NCI-H2107 treated with DMSO at 0.1 percent for 48 hours (cell line): ENCODE results near the gene KIAA0825.

Source experiments
- DNase-seq: peaks from one replicate; lab custom pipeline; 2025; ENCODE audit not compliant: unreplicated experiment; lab: John Stamatoyannopoulos, UW

KIAA0825 gene

DNA sequence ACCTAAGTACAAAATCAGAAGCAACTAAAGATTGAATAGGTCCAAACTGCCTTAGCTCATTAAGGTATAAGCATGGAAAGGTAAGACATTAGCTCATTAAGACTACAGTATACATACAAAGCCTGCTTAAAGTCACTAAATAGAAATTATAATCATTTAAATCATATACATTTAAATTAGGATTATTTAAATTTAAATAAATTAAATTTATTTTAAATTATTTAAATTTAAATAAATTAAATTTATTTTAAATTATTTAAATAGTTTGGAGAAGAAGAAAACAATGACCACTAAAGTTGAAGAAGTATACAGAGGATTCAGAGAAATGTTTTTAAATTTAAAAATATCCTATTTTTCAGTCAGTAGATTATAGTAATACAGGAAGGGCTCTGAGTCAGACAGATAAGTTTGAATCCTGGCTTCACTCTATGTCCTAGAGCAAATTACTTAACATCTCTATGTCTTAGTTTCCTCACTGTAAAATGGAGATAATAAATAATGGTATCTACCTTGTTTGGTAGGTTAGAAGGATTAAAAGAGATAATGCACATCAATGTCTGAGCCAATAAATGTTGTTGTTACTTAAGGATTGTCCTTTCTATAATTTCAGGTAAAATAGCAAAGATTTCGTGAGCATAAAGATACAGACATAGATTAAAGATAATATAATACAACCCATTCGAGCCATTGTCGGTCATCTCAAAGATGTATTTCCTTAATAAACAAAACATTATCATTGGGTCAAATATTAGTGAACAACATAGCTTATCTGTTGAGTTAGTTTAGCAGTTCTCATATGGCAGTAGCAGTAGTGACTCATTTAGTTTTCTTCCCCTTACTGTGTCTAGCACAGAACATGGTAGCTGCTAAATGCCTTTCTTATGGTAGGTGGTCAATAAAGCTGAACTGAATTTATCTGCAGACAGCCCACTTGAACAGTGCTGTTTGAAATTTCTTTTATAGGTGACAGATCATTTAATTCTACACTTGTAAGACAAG is 100.6 kb downstream of the KIAA0825 start:
- DNase-seq: no peak

DNA sequence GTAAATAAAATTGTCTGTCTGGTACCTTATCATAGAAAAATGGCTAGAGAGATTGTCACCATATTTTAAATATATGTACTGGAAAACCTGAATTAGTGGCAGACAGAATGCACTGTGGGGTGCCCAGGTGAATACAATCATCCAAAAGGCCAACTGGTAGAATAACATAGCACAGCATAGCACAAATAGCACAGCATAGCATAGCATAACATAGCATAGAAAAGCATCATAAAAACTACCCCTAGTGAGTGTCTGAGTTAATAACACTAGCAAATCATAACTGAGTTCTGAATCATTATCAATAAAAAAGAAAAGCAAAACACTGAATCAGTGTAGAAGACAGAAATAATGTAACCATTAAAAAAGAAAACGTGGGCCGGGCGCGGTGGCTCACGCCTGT is 102.3 kb downstream of the KIAA0825 start:
- no peak for DNase-seq

DNA sequence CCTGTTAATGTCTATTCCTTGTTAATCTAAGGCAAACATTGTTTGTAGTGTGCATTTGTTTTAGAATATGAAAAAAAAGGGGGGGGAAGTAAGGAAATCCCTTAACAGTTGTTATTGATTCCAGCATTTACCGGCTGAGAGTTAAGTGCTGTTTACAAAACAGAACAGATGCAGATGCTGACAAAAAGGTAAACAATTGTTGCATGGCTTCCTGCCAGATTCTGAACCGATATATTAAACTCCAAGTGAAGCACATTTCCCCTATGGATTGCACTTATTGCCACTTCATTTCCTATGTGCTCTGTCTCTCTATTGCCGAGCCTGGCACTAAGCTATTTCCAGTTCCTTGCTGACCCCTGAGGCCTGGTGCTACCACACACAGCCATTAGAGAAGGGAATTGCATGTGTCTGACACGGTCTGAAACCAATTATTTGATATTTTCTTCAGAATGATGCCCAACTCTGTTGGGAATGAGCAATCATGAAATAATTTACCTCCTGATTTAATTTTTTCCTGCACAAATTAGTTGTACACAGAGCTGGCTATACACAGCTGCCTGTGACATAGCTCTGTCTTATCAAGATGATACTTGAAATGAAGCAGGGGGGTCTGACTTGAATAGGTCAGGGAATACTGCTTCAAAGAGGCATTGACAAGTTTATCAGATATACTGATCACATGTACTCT is 109.8 kb downstream of the KIAA0825 start:
- peak; percentile 4 for DNase-seq

DNA sequence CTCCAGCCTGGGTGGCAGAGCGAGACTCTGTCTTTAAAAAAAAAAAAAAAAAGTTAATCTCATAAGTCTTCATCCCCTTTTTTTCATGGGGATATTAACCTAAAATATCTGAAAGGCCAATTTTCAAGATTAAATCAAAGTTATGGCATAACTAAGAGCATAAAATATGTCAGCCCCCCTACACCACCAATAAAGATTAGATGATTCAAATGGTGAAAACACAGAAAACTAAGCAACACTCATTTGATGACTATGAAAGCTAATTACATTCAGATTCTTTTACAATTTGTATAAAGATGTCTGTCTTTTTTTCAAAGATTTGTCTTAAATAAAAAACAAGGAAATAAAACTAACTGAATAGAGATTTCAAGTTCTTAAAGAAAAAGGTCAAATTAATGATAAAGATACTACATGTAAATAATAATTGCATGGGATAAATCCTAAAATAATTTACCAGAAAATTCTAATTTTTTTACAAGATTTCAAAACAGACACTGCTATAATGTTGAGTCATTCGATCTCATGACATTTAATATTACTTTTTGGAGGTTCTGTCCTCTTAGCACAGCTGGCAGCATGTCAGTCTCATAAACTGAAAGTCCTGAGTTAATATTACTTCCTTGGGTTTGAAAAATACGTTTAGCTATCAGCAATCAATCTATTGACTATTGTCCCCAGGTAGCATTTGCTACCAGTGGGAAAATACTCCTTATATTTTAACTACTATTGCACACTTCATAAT is 112.9 kb downstream of the KIAA0825 start:
- no peak for DNase-seq

DNA sequence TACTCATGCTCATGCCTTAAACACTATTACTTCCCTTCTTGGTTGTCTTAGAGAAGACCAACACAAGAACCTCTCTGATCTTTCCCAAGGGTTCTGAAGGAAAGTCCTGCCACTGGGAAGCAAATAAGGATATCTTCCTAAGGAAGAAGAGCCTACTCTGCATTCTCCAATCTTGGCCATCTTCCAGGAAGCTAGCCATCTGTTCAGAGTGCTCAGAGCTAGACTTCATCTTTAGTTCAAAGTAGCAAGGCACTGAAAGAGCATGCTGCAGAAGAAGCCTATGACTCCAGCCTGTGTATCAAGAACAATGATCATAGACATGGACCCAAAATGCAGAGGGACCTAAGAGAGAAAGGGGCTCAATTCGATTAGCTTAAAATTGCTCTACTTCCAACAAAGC is 114.7 kb downstream of the KIAA0825 start:
- no peak for DNase-seq

DNA sequence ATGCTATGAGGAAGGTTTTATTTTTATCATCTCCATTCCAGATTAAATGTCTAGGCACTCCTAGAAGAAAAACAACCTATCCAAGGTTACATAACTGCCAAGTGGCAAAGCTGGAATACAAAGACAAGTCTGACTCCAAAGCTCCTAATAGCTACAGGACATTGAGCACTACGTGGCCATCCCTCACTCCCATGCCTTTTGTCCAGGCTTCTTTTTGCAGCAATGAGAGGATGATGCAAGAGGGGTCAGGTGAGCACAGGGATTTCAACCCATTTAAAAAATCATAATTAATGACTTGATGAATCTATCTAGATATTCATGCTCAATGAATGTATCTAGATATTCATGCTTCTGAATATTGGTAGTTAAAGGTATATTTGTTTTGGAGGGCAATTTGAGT is 117.0 kb downstream of the KIAA0825 start:
- DNase-seq: no peak

DNA sequence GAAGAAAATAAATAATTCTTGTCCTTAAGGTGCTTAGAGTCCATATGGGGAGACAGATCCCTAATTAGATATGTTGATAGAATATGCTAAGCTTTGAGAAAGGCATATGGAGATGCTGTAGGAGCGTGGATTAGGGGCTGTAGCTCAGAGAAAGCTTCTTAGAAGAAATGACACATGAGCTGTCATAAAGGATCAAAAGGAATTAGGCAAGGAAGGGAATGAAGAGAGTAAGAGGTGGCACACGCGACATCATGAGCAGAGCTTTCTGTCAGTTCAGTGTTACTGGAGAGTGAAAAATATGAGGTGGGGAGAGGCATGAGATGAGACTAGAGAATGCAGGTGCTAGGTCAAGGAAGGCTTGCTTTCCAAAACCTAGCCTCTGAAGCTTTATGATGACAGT is 118.6 kb downstream of the KIAA0825 start:
- no peak for DNase-seq

DNA sequence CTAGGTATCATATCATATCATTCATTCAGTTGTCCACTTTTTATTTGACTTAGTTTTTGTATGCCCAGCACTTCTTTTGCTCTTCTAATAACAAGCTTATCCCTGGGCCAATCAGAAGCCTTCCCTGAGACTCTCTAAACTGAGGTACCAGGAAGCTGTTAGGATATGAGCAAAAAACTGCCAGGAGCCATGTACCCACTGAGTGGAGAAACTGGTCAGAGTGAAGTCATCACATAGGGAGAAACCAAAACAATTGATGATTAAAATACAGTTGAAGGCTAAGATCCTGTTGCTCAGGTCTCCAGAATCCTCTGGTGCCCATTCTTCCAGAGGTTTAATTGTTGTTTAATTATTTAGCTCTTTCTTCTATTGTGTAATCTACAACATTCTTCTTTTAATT is 120.2 kb downstream of the KIAA0825 start:
- DNase-seq: no peak

DNA sequence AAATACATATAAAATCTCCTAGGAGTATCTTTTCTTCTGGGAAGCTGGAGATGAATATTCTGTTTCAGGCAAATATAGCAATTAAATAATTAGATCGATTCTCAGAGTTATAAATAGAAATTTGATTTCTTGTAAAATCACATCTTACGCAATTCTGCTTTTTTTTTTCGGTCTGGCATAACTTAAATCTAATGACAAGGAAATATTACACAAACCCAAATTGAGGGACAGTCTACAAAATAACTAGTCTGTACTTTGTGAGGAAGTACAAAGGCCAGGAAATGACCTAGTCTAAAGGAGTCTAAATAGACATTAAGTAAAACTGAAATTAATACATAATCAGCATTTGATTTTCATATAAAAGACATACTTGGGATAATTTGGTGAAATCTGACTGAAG is 133.3 kb downstream of the KIAA0825 start:
- DNase-seq: no peak

DNA sequence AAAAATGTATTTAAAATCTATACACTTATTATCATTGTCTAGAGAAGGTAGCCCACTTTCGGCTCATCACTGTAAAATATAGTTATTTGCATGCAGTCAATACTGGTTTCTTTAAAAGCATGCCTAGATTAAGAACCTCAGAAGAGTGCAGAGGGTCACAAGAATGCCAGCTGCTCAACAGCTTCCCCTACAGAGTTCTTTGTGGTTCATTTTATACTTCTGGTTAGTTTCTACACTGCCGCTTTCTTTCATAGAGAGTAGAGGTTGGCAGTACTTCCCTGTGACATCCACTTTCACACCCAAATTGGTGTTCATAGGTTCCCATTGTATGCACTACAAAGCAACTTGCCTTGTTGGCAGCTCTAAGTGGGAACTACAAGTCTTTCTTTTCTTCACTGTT is 137.3 kb downstream of the KIAA0825 start:
- DNase-seq: no peak

DNA sequence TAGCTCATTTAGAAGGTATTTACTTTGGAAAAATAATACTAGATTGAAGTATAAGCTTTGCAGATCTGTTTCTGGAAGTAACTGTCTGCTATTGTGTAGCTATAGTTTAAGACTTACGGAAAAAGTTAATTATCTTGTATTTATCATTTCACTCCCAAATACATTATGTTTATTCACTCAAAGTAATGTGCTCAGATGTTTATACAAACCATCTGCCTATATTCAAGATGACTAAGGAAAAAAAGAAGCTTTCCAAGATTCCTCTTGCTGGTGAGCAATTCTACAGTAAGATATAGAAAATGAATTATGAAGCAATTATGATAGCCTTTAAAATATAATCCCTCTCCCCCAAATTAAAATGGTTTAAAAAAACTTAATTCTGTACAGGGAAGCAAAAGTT is 137.9 kb downstream of the KIAA0825 start:
- no peak for DNase-seq

DNA sequence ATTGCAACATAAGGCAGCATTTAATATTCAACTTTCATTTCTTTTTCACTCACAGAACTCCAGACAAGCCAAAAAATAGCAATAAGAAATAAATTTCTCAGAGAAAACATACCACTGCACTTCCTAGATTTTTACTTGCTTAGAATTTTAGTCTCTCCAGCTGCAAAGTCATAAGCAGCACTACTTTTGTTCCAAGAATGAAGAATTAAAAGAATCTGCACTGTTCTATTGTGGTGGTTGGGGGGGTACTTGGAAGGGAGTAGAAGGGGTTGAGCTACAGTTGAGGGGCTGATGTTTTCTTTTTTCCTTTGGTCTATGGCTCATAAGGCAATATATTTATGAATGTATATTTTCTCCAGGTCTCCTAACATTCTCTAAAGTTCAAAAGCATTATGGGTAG is 144.5 kb downstream of the KIAA0825 start:
- DNase-seq: no peak

DNA sequence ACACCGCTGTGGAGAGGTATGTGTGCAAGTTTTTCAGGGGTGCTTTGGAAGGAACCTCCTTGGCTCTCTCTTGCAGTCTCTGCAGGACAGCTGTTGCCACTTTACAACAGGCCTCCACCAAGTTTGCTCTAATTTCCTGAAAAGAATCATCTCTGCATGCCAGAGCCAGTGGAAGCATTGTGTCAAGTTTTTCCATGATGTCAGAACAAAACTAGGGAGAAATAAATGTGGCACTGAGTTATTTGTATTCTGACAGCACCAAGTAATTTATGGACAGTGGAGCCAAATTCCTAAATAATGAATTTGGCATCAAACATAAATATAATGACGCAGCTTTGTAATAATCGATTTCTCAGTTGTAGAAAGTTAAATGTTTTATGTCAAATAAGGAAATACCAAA is 146.9 kb downstream of the KIAA0825 start:
- DNase-seq: no peak

DNA sequence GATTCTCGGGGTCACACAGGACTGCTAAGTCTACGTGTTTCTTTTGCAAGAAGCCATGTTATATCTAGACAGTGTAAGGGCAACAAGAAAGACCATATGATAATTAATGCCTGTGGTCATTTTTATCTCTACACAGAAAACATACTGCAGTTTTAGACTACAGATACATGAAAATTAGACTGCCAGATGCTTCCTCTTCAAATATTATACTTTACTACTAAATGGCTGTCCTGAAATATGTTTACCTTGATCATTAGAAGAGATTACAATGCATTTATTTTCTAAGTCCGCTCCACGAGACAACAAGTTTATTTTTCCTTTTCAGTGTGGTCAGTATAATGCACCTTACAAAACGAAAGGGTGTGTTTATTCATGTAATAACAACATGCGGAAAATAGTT is 147.6 kb downstream of the KIAA0825 start:
- DNase-seq: no peak

DNA sequence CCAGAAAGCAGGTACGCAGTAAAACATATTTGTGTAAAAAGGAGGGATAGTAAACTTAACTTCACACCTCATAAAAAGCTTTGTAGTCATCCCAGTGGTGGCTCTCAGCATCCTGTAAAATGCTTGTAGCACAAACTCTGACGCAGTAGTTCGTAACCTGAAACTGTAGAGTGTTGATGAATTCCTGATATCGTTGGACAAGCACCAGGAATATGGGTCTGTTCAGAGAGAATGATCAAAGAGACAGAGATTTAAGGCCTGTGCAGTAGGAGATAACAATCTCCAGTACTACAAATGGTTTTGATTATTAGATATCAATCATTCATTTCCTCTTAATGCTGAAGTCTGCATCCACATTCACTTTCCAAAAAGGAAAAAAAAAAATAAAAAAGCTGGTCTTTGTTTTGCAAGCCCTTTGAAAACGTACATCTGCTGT is 148.5 kb downstream of the KIAA0825 start:
- peak; percentile 55 for DNase-seq

DNA sequence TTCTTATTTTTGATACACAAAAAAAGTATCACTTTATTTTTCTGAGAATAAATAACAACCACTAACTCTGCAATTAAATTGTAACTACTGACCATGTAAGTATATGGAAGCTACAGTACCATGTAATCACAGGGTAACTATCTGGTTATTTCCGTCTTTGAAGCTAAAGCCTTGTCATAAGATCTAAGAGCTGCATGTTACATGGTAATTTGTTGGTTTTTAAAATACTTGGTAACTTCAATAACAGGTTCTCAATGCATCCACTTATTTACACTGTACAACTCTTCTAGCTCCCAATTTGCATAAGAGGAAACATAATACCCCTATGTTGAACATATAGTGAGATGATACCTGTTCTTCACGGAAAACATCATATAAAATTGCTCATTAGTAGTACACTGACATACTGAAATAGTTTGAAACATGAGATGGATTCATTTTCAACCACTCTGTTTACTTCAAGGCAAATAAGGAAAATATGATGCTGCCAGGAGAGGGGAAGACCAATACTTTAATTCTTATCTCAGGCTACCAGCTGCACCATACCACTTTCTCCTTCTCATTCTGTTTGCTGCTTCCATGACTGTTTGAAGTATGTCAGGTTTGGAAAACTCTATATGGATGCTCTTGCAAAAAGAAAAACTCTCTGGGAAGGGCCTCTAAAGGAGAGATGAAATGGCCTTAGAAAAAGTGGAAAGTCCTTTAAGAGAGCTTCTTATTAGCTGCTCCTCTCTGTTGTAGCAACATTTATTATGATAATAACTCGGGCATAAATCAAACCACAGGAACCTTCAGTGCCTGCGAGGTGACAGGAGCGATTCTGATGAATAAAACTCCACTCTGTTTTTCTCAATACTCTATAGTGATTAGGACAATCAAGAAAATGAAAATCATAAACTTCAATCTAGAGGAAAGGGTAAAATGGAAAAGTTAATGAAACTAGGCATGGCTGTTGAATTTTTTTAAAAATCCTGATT is 150.2 kb downstream of the KIAA0825 start:
- peak; percentile 86 for DNase-seq

DNA sequence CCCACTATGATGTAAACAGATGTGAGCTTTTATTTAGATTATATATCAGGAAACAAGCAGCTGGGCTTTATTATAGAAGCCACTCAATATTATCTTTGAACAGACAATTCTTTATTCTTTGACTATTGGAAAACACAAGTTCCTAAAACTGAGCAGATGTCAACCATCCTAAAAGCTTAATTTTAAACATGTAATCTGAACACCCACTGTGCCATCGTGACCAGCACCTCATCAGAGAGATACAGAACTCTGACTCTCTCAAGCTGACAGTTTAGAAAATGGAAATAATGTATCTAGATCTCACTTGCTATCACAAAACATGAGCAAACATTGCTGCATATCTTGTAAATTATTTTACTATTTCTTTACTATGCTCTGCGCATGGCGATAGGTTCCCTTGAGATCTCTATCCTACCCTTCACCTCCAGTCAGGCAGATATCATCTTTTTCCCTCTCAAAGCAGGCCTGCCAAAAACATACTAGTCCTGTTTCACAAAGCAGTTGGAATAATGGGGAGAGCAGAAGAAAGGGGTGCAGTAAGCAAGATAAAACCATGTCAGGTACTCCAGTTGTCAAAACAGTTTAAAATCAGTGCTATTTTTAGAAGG is 151.0 kb downstream of the KIAA0825 start:
- peak; percentile 39 for DNase-seq

DNA sequence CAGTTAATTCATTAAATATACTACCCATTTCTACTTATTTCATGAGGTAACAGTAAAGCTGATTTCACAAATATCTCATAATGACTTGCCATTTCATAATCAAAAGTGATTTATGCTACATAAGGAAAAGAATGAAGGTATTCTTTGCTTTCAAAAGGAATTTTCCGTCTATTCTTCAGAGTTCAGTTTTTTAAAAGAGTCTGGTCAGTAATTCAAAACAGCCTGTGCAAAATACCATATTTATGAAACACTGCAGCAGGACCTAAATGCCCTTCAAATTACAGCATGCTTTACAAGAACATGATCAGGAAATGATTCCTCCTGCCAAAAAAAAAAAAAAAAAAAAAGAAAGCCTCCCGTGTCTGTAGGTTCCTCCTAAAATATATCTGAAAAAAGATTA is 154.7 kb downstream of the KIAA0825 start:
- no peak for DNase-seq

DNA sequence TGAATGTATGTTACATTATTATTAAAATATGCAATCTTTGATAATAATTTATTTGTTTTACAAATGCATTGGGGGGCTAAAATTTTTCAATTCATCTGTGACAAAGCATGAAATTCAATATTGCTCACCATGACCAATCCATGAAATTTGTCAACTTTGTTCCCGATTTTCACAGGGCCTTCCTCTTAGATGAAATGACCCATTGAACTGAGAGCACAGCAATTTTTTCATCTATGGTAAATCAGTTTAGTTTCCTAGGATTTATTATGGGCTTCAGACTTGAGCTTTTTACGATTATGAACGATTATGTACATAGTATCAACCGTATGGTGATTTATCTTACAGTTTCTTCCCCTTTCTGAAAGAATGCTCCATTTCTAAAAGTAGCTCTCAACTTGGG is 157.3 kb downstream of the KIAA0825 start:
- no peak for DNase-seq

DNA sequence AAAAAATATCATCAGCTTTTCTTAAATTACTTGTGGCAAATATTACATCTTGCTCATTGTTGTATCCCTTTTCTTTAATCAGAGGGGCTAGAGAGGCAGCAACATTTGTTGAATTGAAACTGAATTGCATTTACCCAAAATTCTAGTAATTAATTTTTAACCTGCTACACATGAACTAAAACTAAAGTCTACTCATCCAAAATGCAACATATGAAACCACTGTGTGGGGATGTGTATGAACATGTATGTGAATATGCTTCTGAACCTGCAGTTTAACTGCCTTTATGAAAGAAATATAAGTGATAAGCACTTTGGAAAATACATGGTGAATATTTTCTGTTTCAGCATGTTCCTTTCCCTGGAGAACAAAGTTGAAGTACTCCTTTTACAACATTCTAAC is 158.5 kb downstream of the KIAA0825 start:
- DNase-seq: no peak
